Ishikawa (cell line): Measurements from ENCODE around the gene CDKN2AIPNL.
A peak's percentile ranks its signal among the peaks of the same experiment; 100 is the strongest.

Experiments
- CEBPB ChIP-seq: IDR thresholded peaks from 2 replicates; pipeline ENCODE4 v1.6.1; 2012
- CREB1 ChIP-seq: IDR thresholded peaks from 2 replicates; pipeline ENCODE4 v1.6.1; 2012; ENCODE audit warnings: low read depth
- EGR1 ChIP-seq: IDR thresholded peaks from 2 replicates; pipeline ENCODE4 v1.6.1; 2012
- EP300 ChIP-seq: IDR thresholded peaks from 2 replicates; pipeline ENCODE4 v1.6.1; 2012; ENCODE audit warnings: borderline replicate concordance
- FOXM1 ChIP-seq: IDR thresholded peaks from 2 replicates; pipeline ENCODE4 v1.6.1; 2012; ENCODE audit warnings: low read depth, borderline replicate concordance
- MAX ChIP-seq: IDR thresholded peaks from 2 replicates; pipeline ENCODE4 v1.6.1; 2012
- NFIC ChIP-seq: IDR thresholded peaks from 2 replicates; pipeline ENCODE4 v1.6.1; 2012
- RAD21 ChIP-seq: IDR thresholded peaks from 2 replicates; pipeline ENCODE4 v1.6.1; 2012; ENCODE audit warnings: low read depth
- TAF1 ChIP-seq: IDR thresholded peaks from 2 replicates; pipeline ENCODE4 v1.6.1; 2012; ENCODE audit warnings: low read depth, mild to moderate bottlenecking
- TCF12 ChIP-seq: IDR thresholded peaks from 2 replicates; pipeline ENCODE4 v1.6.1; 2012; ENCODE audit warnings: low read depth
- TEAD4 ChIP-seq: IDR thresholded peaks from 2 replicates; pipeline ENCODE4 v1.6.1; 2012
- YY1 ChIP-seq: IDR thresholded peaks from 2 replicates; pipeline ENCODE4 v1.6.1; 2012; ENCODE audit warnings: low read depth
- ZBTB7A ChIP-seq: IDR thresholded peaks from 2 replicates; pipeline ENCODE4 v1.6.1; 2012; ENCODE audit warnings: low read depth
- TF ChIP-seq, protein P1 (sequence below): IDR thresholded peaks from 2 replicates; pipeline ENCODE4 v1.6.1; 2012
- TF ChIP-seq, protein P2 (sequence below): IDR thresholded peaks from 2 replicates; pipeline ENCODE4 v1.6.1; 2012; ENCODE audit warnings: low read depth, mild to moderate bottlenecking

Gene CDKN2AIPNL

GRCh38 chr5:134445856-134446818, 34.5 kb upstream of the CDKN2AIPNL start:
- no peak for TF ChIP-seq TCF12
- TF ChIP-seq TAF1: no peak
- TF ChIP-seq NFIC: no peak
- TF ChIP-seq ZBTB7A: no peak
- TF ChIP-seq CEBPB: no peak
- TF ChIP-seq RAD21: no peak
- TF ChIP-seq EP300: no peak
- TF ChIP-seq, protein P1, sequence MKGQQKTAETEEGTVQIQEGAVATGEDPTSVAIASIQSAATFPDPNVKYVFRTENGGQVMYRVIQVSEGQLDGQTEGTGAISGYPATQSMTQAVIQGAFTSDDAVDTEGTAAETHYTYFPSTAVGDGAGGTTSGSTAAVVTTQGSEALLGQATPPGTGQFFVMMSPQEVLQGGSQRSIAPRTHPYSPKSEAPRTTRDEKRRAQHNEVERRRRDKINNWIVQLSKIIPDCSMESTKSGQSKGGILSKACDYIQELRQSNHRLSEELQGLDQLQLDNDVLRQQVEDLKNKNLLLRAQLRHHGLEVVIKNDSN: no peak
- TF ChIP-seq, protein P2, sequence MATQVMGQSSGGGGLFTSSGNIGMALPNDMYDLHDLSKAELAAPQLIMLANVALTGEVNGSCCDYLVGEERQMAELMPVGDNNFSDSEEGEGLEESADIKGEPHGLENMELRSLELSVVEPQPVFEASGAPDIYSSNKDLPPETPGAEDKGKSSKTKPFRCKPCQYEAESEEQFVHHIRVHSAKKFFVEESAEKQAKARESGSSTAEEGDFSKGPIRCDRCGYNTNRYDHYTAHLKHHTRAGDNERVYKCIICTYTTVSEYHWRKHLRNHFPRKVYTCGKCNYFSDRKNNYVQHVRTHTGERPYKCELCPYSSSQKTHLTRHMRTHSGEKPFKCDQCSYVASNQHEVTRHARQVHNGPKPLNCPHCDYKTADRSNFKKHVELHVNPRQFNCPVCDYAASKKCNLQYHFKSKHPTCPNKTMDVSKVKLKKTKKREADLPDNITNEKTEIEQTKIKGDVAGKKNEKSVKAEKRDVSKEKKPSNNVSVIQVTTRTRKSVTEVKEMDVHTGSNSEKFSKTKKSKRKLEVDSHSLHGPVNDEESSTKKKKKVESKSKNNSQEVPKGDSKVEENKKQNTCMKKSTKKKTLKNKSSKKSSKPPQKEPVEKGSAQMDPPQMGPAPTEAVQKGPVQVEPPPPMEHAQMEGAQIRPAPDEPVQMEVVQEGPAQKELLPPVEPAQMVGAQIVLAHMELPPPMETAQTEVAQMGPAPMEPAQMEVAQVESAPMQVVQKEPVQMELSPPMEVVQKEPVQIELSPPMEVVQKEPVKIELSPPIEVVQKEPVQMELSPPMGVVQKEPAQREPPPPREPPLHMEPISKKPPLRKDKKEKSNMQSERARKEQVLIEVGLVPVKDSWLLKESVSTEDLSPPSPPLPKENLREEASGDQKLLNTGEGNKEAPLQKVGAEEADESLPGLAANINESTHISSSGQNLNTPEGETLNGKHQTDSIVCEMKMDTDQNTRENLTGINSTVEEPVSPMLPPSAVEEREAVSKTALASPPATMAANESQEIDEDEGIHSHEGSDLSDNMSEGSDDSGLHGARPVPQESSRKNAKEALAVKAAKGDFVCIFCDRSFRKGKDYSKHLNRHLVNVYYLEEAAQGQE: no peak
- TF ChIP-seq YY1: no peak

DNA sequence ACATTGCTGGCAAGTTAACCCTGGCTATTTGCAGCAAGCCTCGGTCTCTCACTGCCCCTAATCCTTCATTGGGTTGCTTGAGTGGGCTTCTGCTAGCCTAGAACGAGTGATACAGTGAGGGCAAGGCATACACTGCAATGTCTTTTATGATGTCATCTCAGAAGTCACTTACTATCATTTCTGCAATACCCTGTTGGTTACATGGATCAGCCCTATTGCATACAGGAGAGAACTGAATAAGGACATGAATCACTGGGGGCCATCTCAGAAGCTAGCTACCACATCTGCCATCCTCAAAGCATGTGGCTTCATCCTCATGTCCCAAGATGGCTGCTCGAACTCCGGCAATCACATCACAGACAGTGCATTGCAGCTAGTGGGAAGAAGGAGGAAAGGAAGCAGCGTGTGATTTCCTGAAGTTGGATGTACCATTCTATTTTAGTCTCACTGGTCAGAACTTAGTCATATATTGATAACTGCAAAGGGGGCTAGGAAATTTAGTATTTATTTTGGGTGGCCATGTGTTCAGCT, 33.3 kb upstream of the CDKN2AIPNL start:
- no peak for TF ChIP-seq MAX
- no peak for TF ChIP-seq NFIC

DNA sequence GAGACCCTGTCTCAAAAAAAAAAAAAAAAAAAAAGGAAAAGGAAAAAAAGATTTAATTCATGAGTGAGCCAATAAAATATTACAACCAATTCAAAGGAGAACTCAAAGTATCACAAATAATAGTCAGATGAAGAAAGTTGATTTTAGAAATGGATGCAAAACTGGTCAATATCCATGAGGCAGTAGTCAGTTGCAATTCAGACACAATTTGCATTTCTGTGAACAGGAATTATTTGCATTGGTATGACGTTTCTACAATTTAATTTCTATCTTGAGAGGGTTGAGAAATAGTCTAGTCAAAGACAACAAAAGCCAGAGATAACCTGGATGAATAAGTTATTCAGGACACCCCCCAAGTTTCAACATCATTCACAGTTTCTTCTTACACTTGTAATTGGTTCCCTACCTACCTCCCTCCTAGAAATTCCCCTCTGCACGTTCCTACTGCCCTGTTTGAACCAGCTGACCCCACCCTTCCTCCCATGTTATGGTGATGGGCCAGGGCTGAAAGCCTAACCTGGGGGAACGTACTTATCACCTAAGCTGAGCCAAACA, 28.6 kb upstream of the CDKN2AIPNL start:
- TF ChIP-seq CEBPB (no peak), RAD21 (no peak), TAF1 (no peak), TCF12 (no peak), NFIC (no peak), ZBTB7A (no peak), TEAD4 (no peak)
- TF ChIP-seq, protein P2: no peak
- TF ChIP-seq, protein P1: no peak

- TF ChIP-seq TCF12 (peak; percentile 70), RAD21 (no peak; the same call in 1 of the 2 replicates), EP300 (peak; percentile 58; the same call in 1 of the 2 replicates), CREB1 (no peak), FOXM1 (no peak), TEAD4 (0 out of 2 replicates have a peak, but pooled peaks have one; percentile 64), MAX (peak; percentile 39), EGR1 (no peak), NFIC (peak; percentile 80), TAF1 (no peak), YY1 (no peak), CEBPB (peak; percentile 83), ZBTB7A (no peak)
- TF ChIP-seq, protein P2: no peak
- TF ChIP-seq, protein P1: no peak
These were observed 27.6 kb upstream of the CDKN2AIPNL start for GRCh38 chr5:134439210-134439654.
